ENCODE data around the gene GCK.

GRCh38 chr7:44225566-44226395, 36.5 kb upstream of the GCK start:
- no peak for TF ChIP-seq CTCF (IDR thresholded peaks at IDR 0.05)
- no peak for TF ChIP-seq POLR2A (IDR thresholded peaks at IDR 0.05)
